BE2C (cell line): Measurements from ENCODE around the gene RNF168.

Source experiments
- DNase-seq: peaks from one replicate; pipeline ENCODE4 v3.0.0-alpha.2; 2020
- H3K27me3 ChIP-seq: fragments of 250-450 bp; sonication (Bioruptor Pico); 2 replicates; pipeline ENCODE4 v1.5.1; 2020; ENCODE audit warnings: mild to moderate bottlenecking
- H3K36me3 ChIP-seq: fragments of 250-450 bp; sonication (Bioruptor Pico); 2 replicates; pipeline ENCODE4 v1.5.1; 2020; ENCODE audit warnings: mild to moderate bottlenecking
- H3K4me1 ChIP-seq: fragments of 250-450 bp; sonication (Bioruptor Pico); 2 replicates; pipeline ENCODE4 v1.5.1; 2020
- H3K4me3 ChIP-seq: 2 replicates; pipeline ENCODE4 v1.5.1; 2011; ENCODE audit warnings: low read depth, low read length
- H3K9me3 ChIP-seq: fragments of 250-450 bp; sonication (Bioruptor Pico); 2 replicates; pipeline ENCODE4 v1.5.1; 2020
- TF ChIP-seq, protein P1 (sequence below): IDR thresholded peaks from 2 replicates; pipeline ENCODE4 v1.5.1; 2012; ENCODE audit warnings: mild to moderate bottlenecking, low read depth, low read length

The RNF168 gene

DNA sequence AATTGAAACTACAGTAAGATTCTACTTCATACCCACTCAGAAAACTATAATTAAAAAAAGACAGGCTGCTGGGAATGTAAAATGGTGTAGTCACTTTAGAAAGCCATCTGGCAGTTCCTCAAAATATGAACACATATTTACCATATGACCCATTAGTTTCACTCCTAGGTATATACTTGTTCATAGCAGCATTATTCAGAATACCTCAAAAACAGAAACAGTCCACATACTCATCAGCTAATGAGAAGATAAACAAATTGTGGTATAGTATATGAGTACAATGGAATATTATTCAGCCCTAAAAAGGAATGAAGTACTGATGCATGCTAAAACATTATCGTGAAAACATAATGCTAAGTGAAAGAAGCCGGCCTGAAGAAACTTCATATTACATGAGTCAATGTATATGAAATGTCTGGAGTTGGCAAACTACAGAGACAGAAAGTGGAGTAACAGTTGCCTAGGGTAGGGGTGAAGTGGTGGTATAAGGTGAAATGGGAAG, 41.0 kb upstream of the RNF168 start:
- DNase-seq, result no peak
- TF ChIP-seq, protein P1, sequence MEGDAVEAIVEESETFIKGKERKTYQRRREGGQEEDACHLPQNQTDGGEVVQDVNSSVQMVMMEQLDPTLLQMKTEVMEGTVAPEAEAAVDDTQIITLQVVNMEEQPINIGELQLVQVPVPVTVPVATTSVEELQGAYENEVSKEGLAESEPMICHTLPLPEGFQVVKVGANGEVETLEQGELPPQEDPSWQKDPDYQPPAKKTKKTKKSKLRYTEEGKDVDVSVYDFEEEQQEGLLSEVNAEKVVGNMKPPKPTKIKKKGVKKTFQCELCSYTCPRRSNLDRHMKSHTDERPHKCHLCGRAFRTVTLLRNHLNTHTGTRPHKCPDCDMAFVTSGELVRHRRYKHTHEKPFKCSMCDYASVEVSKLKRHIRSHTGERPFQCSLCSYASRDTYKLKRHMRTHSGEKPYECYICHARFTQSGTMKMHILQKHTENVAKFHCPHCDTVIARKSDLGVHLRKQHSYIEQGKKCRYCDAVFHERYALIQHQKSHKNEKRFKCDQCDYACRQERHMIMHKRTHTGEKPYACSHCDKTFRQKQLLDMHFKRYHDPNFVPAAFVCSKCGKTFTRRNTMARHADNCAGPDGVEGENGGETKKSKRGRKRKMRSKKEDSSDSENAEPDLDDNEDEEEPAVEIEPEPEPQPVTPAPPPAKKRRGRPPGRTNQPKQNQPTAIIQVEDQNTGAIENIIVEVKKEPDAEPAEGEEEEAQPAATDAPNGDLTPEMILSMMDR, result no peak

GRCh38 chr3:196541684-196542445, 38.3 kb upstream of the RNF168 start:
- Histone ChIP-seq H3K4me3 (no peak overlapping the region), H3K9me3 (no peaks in the 10 kb centered on the region), H3K27me3 (no peaks in the 10 kb centered on the region), H3K4me1 (no peaks in the 10 kb centered on the region), H3K36me3 (no peaks in the 10 kb centered on the region)
- TF ChIP-seq, protein P1, result no peak
- no peak for DNase-seq

More for the DNA sequence above, 41.0 kb upstream of the RNF168 start:
- no peaks in the 10 kb centered on the region for H3K36me3 ChIP-seq
- no peaks in the 10 kb centered on the region for H3K9me3 ChIP-seq
- no peak overlapping the region for H3K4me3 ChIP-seq
- H3K27me3 ChIP-seq, result no peaks in the 10 kb centered on the region
- H3K4me1 ChIP-seq, result no peaks in the 10 kb centered on the region

GRCh38 chr3:196537319-196537984, 33.9 kb upstream of the RNF168 start:
- no peaks in the 10 kb centered on the region for H3K9me3 ChIP-seq
- H3K36me3 ChIP-seq, result no peaks in the 10 kb centered on the region
- peak; percentile 40 for DNase-seq
- TF ChIP-seq, protein P1, result peak; percentile 71
- no peaks in the 10 kb centered on the region for H3K27me3 ChIP-seq
- no peak overlapping the region for H3K4me3 ChIP-seq
- no peaks in the 10 kb centered on the region for H3K4me1 ChIP-seq

- Histone ChIP-seq H3K4me3 (no peak overlapping the region; the same call in 1 of the 2 replicates), H3K9me3 (no peaks in the 10 kb centered on the region), H3K4me1 (no peaks in the 10 kb centered on the region), H3K36me3 (no peaks in the 10 kb centered on the region), H3K27me3 (no peaks in the 10 kb centered on the region)
- TF ChIP-seq, protein P1, result no peak
- peak; percentile 16 for DNase-seq
Observed at GRCh38 chr3:196533260-196533681, 29.7 kb upstream of the RNF168 start.

DNA sequence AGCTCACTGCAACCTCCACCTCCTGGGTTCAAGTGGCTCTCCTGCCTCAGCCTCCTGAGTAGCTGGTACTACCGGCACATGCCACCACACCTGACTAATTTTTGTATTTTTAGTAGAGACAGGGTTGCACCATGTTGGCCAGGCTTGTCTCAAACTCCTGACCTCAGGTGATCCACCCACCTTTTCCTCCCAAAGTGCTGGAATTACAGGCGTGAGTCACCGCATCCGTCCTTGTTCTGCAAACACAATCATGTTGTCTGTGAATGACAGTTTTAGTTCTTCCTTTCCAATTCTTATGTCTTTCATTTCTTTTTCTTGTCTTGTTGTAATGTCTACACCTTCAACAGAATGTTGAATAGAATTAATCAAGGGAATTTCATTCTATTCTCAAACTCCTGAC, 27.9 kb upstream of the RNF168 start:
- TF ChIP-seq, protein P1, result no peak
- H3K9me3 ChIP-seq, result no peaks in the 10 kb centered on the region
- no peaks in the 10 kb centered on the region for H3K4me1 ChIP-seq
- no peaks in the 10 kb centered on the region for H3K27me3 ChIP-seq
- no peaks in the 10 kb centered on the region for H3K36me3 ChIP-seq
- DNase-seq, result no peak
- no peak overlapping the region for H3K4me3 ChIP-seq
